HG03175 (cell line): ENCODE data around the gene ERH.

Source experiments
- ATAC-seq: cut with Tn5 transposase; IDR thresholded peaks from one replicate; pipeline ENCODE4 v1.9.1; 2021; ENCODE audit warnings: mild to moderate bottlenecking, moderate library complexity; ENCODE audit not compliant: unreplicated experiment

The ERH gene

DNA sequence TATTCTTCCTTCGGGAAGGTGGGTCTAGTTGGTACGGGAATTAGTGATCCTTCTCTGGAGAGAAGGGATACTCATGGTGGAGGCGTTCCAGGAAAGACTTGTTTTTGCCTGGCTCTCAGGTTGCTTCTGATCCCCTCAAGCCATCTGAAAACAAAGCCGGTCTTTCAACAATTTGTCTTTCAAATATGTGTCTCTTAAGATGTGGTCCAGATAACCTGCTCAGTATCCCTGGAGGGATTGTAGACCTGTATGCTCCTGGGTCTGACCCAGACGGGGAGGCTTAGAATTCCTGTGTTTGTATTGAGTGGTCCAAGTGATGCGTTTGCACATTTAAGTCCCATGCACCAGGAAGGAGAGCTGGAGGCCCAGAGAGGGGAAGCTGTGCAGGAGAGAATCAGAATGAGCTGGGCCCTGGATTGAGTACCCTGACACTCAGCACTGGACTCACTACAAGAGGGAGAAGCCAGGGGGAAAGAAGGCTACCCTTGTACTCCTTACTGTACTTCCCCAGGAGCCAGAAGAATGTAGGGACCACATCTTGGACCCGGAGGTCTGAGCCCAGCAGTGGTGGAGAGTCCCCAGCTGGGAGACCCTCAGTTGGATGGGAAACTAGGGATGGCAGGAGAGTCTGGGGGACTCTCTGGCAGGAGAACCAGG lies 40.4 kb downstream of the ERH start:
- no peak for ATAC-seq

DNA sequence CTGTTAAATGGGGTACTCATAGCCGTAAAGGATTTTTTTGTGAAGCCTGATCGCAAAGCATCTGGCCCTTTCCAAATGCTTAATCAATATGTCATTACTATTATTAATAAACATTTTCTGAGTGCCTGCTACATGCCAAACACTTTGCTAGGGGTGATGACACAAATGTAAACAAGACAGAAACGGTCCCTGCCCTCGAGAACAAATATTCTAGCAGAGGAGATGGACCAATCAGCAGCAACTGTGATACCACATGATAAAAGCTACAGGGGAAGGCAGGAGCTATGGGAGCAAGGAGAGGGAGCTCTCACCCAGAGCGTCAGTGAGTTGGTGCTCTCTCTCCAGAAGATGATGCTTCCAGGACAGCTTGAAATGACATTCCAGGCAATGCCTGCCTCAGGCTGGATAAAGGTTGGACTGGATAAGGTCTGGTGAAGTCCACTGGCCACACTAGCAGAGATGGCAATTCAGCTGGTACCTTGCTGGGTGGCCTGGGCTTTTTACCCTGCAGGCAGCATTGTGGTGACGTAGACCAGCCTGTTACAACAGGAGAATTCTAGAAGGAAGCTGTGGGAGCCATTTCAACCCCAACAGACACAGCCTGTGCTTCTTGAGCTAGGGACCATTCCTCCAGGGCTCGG lies 41.1 kb downstream of the ERH start:
- ATAC-seq = no peak

DNA sequence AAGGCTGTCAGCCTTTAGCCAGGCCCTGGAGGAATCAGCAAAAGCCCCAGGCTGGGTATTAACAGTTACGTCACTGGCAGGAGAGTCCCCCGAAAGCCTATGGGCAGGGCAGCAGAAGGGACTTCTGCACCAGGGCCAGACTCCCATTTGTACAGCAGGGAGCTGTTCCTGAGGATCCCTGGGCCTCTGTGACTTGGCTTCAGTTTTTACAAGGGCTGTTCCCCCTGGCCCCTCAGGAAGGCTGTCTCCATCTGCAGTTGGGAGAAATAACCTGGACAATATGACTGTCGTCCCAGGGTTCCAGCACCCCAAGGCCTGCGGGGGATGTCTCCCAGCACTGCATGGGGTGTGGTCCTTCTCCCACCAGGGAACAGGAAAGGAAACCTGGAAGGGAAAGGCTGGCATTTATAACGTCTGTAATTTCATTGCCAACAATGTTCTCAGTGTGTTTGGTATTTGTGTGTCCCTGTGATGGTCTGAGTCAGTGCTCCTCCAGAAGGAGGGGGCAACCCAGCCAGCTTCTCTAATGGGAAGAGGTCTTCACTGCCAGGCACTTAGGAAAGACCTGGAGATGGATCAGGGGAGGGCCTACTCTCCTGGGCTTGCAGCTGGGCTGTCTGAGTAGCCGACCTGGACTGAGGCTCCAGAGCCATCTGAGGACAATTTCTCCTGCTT lies 42.4 kb downstream of the ERH start:
- ATAC-seq = no peak

DNA sequence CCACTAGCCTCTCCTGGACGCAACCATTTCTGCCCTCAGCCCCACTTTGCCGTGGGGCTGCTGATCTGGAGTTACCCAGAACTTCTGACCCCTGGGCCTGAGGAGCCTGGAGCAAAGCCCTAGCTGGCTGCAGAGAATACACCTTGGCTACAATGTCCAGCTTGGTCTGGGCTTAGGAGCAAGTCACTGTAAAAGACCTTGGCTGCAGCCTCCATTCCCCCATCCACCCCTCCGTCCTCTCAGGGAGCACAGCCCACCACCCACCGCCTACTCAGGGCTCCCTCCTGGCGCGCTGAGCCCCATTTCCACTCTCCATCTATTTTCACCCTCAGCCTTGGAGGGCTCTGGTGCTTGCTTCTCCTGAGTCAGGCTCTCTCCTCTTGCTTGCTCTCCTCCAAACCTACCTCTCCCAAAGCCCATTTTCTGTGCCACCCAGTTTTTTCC lies 42.9 kb downstream of the ERH start:
- ATAC-seq = peak; percentile 2

DNA sequence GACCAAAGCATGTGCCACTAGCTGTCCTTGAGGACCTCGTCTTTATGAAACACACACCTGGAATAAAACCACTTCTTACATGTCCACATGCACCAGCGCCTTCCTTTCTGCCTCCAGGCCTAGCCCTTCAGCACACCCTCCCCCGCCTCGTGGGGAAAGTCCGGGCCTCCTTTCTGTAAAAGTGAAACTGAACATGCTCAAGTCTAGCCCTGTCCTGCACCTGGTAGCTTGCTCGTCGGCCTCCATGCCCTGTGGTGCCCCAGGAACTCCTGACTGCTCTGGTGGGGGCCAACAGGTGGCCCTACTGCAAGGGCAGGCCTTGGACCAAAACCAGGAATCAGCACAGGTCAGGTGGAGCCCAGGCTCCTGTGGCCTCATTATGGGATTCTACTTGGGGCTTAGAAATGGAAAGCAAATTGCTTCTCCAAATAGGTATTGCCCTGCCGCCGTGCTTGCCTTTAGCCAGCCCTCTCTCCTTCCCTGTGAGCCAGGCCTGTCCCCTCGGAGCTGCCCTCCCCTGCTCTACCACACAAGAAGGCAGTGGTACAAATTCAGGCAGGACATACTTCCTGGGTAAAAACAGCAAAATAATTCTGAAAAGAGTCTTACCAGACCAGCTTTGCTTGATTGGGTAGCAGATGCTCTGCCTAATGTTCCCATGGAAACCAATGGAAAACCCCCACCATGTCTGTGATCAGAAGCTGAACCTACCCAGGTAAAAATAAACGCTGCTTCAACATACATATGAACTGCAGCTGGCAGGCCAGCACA lies 43.5 kb downstream of the ERH start:
- ATAC-seq = peak; percentile 91

DNA sequence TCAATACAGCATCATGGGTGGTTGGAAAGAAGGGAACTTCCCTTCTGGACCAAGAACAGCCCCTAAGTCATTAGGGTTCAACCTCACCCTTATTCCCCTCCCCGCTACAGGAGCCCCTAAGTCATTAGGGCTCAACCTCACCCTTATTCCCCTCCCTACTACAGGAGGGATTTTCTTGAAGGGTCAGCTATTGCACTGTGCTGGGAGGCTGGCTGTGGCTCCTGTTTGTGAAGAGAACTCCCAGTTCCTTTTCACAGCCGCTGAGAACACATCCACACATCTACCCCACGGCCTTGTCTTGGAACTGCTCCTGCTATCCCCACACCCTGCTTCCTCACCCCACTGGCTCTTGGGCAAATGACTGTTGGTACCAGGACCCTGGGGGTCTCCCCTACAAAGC lies 44.9 kb downstream of the ERH start:
- no peak for ATAC-seq

DNA sequence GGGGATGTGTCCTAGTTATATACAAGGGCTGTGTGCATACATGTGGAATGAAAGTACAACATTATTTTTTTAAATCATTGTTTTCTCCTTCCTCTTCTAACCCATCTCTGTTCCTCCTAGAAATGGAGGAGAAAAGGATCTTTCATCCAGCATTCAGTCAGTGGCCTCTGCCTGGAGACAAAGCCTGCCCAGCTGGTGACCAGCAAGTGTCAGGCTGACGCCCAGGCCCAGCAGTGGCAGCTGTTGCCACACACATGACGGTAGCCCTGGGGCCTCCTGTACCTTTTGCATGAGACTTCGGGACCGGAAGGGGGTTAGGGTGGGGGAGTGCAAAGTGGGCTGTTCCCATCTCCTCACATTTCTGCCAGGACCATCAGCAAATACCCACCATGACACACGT lies 46.2 kb downstream of the ERH start:
- ATAC-seq = no peak

DNA sequence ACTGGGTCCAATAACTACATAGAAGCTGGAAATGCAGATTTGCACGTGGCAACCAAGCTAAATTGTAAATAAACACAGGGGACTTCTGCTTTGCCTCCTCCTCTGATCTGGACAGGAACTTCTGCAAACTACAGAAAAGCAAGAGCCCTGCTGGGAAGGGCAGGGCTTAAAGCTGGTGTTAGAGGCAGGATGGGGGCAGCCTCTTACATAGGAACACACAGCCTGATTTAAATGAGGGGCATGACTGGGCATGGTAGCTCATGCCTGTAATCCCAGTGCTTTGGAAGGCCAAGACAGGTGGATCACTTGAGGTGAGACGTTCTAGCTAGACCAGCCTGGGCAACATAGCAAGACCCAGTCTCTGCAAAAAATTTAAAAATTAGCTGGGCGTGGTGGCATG lies 46.7 kb downstream of the ERH start:
- ATAC-seq = no peak

DNA sequence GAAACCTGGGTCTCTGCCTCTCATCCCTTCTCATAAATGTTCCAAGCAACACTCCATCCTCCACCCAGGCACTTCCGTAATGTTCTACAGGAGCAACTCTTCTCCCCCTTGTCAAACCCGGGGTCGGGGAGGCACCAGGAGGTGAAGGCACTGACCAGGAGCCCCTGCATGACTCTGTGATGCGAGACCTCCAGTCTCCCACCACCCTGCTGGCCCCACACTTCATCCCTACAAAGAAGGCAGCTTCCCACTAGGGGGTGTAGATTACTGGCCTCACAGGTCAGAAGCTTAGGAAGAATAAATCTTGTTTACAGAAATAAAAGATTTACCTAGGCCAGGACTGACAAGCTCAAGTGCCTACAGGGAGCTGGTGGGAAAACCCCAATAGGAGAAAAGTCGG lies 47.2 kb downstream of the ERH start:
- no peak for ATAC-seq

DNA sequence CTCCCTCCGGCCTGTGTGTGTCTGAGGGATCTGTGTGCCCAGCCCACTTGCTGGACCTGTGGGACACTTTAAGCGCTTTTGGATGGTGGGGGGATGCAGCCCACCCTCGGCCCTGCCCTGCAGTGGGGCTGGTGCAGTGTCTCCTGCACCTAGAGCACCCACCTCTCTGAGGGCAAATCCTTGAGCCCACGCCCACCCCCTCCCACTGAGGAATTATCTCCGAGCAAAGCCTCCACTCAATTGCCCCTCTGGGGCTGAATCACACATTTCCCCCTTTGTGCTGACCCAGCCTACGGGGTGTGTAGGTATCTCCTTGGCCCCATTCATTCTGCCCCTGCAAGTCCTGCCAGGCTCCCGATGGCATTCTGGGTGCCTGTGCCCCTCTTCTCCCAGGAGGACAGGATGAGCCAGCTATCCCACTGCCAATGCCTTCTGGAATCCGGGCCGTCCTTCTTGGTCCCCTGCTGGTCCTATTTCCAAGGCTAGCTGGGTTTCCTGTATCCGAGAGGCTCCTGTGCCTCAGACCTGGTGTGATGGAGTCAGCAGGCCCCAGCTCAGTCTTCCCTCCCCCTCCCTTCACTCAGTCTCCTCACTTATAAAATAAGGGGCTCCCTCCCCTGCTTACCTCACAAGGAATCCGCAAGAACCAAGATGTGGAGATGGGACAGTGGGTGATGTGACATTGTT lies 48.9 kb downstream of the ERH start:
- no peak for ATAC-seq

DNA sequence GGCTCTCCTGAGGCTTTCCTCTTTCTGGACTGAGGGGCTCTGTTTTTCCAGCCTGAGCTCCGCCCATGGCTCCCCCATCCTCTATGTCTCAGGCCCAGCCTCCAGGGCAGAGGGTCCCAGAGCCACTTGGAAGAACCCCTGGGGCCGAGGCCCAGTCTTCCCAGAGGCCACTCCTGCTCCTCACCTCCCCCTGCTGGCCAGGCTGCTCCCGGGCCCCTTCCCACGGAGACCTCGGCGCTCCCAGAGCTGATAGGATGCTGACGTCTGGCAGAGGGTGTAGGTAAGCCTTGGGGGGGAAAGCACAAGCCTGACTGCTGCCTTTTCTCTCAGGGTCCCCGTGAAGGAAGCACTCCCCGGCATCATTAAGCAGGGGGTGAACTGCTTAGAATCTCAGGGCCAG lies 51.4 kb downstream of the ERH start:
- ATAC-seq = no peak

DNA sequence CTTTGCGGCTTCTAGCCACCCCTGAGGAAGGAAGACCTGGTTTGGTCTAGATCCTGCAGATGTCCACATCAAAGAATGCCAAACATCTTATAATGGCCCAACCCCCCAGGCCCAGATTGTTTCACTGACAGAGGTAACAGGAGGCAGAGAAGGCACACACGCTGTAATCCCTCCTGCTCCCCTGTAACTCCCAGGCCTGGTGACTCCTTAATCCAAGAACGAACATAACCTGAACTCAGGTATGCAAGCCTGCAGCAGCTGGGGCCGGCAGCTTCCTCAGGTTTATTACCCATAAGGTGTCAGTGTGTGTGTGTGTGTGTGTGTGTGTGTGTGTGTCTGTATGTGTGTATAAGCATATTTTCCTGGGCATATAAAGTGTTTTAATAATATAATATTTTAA lies 52.7 kb downstream of the ERH start:
- no peak for ATAC-seq

DNA sequence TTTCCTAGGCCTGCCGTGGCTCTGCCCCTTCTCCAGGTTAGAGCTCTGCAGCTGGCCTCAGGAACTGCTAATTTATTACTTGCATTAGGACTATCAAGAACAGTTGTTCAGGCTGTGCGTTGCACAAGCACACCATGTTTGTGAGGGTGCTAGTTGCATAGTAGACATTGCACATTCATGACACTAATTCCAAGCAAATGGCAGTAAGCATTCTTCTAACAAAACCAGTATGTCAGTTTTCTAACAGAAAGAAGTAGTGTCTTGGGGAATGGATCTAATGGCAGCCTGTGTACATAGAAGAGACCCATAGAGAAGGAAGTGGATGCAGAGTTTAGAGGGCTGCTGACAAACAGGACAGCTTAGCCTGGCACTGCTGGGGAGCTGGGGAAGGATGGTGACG lies 53.9 kb downstream of the ERH start:
- ATAC-seq = no peak

DNA sequence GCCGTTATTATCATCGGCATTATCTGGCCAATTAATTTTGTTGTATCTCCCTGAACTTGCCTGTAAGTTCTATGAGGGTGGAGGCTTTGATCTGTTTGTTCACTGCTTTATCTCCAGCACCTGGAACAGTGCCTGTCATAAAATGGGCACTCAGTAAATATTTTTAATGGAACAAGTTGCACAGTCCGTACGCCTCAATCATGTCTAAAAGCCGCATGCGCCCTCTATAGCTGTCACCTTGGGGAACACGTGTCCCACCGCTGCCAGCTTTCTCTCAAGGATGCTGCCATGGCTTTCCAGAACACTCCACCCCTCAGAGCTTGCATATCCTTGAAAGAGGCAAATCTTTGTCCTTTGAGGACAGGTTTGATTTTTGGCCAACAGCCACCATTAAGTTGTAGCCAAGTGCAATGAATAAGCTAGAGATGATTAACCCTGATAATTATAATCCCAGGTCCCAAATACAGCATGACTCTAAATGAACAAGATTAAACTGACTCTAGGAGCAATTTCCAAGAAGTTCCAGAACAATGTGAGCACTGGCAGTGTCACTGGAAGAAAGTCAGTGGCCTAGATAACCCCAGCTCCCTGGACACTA lies 55.1 kb downstream of the ERH start:
- ATAC-seq = no peak

DNA sequence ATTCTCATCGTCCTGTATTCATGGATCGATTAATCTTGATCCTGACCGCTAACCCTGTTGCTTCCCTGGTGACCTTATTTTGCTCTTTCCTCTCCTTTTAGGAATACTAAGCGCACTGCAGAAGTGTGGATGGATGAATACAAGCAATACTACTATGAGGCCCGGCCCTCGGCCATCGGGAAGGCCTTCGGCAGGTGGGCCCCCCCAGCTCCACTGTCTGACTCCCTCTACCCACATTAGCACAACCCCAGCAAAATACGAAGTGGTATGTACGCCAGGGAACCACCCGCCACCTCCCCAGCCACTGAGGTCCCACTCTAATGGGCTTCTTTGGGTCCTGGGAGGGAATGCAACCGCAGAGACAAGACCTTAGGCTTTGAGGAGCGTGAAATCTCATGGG lies 58.7 kb downstream of the ERH start:
- no peak for ATAC-seq

DNA sequence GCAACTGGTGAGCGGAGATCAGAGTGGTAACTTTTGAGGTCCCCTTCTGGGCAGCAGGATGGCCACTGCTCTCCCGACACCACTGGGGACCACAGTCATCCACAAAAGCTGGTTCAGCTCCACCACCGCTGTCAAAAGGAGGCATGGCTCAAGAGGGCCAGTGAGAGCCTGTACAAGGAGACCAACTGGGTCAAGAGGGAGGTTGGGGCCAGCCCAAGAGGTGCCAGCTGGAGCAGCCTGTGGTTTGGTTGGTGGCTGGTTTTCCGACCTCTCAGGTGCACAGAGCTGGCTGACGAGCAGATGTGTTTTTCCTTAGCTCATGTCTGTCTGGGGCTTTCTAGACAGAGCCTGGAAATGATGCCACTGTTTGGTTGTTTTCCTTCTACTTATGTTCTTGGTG lies 60.1 kb downstream of the ERH start:
- ATAC-seq = no peak

DNA sequence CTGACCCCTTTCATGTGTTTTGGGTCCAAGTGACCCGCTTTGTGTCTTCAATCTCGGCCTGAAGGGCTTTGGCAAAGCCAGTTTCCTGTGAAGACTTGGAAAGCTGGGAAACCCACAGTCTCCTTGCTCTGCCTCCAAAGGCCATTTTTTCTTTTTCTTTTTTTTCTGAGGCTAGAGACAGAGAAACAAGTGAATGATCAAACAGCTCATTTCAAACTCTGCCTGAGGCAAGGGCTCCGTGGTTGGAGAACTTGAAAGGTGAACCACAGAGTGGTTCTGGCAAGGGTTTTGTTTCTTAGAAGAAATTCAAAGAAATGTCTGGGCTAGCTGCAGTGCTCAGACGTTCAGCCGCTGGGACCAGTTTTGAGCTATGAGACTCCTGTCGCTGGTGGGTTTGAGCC lies 62.7 kb downstream of the ERH start:
- no peak for ATAC-seq

DNA sequence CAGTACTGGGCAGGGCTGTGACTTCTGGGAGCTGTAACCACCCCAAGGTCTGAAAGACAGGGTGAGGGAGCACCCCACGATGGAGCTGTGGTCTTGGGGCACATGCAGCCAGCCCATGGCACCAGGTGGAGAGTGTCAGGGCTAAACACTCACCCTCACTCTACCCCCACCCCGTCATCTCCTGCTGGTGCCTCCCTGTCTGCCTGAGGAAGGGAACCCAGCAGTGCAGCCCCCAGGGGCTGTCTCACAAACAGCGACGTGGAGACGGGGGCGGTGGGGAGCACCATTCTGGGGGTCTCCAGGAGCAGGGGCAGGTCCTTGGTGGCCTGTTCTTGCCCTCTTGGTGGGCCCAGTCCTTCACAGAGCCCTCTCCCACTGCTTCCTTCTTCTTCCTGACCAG lies 63.5 kb downstream of the ERH start:
- no peak for ATAC-seq

DNA sequence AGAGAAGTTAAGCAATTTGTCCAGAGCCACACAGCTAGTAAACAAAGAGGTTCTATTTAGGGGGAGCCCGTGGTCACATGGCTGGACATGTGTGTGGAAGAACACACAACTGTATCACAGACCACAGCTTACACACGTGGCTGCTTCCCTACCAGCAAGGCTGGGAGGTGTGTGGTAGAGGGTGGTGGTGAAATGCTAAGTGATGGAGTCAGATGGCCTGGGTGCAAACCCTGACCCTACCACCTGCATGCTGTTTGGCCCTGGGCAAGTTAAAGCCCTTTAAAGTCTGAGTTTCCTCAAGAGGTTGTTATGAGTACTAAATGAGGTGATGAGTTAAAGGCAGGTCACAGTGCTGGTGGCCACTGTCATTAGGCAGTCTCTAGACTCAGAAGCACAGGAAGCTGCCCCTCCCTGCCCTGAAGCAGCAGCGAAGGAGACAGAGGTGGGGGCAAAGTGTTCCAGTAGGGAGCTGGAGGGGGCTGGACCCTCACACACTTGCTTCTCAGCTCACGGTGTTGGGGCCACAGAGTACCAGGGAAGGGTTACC lies 64.2 kb downstream of the ERH start:
- ATAC-seq = no peak

DNA sequence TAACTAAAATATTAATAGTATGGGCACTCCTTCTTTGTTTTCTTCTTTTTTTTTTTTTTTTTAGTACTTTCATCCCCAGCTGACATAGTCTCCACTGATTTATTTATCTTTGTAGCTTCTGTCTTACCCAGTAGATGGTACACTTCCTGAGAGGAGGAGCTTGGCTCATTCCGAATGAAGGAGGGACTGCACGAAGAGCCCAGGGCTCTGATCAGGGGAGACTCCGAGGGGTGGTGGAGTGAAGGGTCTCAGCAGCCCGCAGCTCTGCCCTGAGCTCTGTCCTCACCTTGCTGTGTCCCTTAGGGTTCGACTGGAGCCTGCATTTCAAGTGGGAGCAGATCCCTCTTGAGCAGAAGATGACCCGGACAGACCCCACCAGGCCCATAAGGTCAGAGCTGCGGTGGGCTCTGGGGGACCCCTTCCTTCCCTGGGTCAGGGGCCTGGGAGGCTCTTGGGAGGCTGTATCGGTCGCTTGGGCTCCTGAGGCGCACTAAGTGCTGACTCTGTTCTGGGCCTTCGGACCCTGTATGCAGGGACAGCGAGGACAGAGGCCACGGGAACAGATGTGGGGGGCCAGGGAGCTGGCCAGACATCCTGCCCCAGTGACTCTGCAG lies 65.2 kb downstream of the ERH start:
- no peak for ATAC-seq
